ENCODE data around the gene KLHL10.

Gene KLHL10

DNA sequence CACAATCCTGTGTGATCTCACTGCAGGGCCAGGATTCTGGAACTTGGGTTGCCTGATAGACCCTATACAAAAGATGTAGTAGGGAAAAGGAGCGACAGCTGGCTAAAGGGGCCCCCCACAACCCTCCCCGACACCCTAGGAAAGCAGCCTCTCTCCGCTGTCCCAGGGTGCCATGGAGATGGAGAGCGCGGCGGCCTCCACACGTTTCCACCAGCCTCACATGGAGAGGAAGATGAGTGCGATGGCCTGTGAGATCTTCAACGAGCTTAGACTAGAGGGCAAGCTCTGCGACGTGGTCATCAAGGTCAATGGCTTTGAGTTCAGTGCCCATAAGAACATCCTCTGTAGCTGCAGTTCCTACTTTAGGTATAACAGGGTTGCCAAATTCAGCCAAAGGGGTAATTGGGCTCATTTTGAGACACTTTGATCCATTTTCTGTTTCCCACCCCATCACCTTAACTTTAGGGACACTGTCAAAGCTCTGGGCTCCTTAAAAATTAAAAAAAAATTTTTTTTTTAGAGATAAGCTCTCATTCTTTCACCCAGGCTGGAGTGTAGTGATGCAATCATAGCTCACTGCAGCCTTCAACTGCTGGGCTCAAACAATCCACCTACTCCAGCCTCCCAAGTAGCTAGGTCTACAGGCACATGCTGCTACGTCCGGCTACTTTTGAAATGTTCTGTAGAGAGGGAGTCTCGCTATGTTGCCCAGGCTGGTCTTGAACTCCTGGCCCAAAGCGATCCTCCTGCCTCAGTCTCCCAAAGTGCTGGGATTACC lies at the start of gene KLHL10:
TSS of gene KLHL10 (plus strand) at position 65 of the 778 bp plus-strand sequence. CDS start at position 173, 108 bp downstream.
- H3K4me3 ChIP-seq (ENCODE audit: low read length): no peak within 1 kb of the TSS
- no peak for TF ChIP-seq ZNF274 (IDR thresholded peaks at IDR 0.05; ENCODE audit: low read depth, low read length)

DNA sequence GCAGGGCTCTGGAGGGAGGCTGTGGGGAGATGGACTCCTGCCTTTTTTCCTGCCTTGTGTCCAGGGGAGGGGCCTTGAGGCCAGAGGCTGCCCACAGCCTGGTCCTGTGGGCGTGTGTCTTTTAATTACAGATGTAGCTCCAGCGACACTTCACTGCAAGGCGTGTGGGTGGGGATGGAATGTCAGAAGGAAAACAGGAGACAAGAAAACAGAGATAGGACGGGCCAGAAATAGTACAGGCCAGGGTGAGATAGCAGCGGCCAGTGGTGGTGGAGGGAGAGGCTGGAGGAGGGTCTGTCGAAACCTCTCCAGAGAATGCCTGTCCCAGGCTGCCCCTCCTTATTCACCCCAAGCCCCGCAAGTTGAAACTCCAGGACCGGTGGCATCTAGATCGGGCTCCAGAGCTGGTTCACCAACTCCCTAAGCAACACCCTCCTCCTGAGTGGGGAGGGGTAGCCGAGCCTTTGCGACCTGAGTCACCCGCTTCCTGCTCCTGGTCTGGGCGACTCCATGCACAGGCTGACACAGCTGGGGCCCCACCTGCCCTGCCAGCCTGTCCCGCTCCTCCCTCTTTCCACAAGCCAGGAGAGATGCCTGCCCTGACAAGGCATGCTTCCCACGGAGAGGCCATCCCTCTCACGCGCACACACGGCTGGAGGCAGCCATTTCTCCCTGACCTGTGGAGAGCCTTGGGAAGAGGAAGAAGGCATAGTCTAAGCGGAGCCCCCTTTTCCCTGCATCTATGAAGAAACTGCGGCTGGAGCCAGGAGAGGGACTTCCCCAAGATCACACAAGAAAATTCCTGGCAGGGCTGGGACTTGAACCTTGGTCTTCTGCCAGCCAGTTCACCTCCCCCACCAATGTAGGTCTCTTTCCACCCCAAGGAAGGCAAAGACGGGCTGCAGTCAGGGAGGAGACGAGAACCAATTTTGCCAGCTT lies 44.5 kb upstream of the KLHL10 start:
- no peak for TF ChIP-seq ZNF274 (IDR thresholded peaks at IDR 0.05; ENCODE audit: low read depth, low read length)

DNA sequence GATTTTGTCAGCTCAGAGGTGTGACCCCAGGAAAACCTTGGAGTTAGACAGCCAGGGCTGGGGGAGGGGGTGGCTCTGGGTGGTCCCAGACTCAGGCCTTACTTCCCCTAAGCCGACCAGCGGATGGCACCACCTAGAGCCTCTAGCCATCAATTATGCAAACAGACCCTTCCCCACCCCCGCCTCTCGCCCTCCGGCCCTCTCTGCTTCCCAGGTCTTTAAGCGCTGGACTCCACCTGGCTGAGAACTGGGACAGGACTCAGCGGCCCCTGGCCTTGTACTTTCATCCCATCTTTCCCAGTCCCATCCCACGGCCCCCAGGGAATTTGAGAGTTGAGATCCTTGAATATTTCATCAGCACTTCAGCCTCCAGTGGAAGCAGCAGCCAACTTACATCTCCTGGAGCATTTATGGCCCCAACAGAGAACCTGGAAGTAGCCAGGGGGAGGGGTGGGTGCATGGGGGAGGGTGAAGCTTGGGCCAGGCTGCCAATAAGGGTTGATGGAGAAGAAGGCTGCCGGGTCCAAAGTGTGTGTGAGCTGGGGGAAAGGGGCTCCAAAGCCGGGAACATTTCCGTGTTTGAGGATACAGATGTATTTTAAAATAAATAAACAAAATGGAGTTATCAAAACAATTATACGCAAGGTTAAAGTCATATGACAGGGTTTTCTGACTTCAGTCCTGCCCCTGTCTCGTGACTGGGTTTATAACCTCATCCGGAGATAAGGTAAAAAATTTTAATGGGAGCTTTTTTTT lies 43.7 kb upstream of the KLHL10 start:
- no peak overlapping the region for H3K4me3 ChIP-seq (ENCODE audit: low read length)
- TF ChIP-seq ZNF274 (IDR thresholded peaks at IDR 0.05; ENCODE audit: low read depth, low read length): no peak

More for the DNA sequence above, 44.5 kb upstream of the KLHL10 start:
- no peak overlapping the region for H3K4me3 ChIP-seq (ENCODE audit: low read length)

DNA sequence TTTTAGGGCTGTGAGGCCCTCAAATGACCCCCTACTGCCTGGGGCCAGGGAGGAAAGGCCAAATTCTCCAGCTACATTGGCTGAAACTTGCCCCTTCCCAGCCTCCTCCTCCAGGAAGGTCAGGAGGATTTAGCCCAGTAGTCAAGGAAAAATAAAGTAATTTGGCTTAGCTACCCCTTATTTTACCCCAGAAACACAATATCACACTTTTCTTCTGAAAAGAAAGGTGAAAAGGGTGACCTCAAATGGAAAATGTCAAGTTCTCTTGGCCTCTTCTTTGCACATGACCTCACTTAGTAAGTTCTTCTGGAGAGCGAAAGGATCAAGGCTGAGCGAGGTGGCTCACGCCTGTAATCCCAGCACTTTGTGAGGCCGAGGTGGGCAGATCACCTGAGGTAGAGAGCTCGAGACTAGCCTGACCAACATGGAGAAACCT lies 43.1 kb upstream of the KLHL10 start:
- no peak for TF ChIP-seq ZNF274 (IDR thresholded peaks at IDR 0.05; ENCODE audit: low read depth, low read length)
- no peak overlapping the region for H3K4me3 ChIP-seq (ENCODE audit: low read length)

DNA sequence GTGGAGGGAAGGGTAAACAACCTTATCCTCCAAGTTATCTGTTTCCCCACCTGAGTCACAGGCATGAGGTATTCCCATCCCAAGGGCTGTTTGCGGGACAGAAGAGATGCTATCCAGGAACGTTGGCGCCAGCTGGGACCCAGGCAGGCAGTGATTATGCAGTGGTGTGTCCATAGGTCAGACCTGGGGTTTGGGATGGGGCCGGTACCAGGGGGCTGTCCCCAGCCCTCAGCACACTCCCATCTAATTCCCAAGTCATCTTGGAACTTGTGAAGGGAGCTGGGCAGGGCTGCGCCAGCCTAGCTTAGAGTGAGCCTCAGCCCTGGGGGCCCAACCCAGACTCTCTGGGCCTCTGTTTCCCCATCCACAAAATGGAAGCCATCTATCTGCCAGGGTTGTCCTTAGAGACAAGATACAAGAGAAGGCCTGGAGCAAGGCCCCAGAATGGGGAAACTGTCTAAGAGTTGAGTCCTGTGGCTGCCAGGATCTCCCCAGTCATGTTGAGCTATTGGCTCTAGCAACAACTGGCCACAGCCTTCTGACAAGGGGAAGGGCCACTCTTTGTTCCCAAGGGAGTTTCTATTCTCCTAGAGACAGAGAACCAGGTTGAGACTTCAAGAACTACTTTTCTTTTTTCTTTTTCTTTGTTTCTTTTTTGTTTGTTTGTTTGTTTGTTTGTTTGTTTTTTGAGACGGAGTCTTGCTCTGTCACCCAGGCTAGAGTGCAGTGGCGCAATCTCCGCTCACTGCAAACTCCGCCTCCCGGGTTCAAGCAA lies 41.3 kb upstream of the KLHL10 start:
- no peak overlapping the region for H3K4me3 ChIP-seq (ENCODE audit: low read length)
- TF ChIP-seq ZNF274 (IDR thresholded peaks at IDR 0.05; ENCODE audit: low read depth, low read length): no peak

DNA sequence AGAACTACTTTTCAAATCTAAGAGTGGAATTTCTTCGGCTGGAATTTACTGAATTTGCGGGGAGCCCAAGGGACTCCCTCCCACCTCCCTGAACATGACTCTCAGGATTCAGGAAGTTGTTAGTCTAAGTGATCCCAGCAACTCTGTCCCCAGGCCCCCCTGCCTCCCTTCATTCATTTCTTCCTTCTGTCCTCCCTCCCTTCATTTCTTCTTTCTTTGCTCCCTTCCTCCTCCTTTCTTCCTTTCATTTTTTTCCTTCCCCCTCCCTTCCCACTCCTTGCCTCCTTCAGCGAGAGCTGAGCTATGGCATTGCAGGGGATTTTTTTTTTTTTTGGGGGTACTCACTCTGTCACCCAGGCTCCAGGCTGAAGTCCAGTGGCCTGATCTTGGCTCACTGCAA lies 40.2 kb upstream of the KLHL10 start:
- no peak overlapping the region for H3K4me3 ChIP-seq (ENCODE audit: low read length)
- TF ChIP-seq ZNF274 (IDR thresholded peaks at IDR 0.05; ENCODE audit: low read depth, low read length): no peak

DNA sequence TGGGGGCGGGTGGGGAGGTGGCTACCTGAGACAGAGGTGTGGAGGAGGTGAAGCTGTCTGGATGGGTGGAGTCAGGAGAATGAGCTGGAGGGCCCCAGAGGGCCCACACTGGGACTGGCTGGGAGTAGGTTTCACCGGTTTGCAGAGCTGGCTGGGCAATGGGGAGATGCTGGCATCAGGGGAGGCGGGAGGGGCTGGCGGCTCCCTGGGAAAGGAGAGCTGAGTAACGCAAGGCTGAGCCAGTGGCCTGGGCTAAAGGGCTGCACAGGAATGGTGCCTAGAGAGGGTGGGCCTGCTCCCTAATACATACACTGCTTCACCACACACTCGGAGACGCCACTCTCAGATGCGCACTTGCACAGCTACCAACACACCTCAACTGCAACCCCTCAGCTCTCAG lies 38.3 kb upstream of the KLHL10 start:
- no peak for TF ChIP-seq ZNF274 (IDR thresholded peaks at IDR 0.05; ENCODE audit: low read depth, low read length)

DNA sequence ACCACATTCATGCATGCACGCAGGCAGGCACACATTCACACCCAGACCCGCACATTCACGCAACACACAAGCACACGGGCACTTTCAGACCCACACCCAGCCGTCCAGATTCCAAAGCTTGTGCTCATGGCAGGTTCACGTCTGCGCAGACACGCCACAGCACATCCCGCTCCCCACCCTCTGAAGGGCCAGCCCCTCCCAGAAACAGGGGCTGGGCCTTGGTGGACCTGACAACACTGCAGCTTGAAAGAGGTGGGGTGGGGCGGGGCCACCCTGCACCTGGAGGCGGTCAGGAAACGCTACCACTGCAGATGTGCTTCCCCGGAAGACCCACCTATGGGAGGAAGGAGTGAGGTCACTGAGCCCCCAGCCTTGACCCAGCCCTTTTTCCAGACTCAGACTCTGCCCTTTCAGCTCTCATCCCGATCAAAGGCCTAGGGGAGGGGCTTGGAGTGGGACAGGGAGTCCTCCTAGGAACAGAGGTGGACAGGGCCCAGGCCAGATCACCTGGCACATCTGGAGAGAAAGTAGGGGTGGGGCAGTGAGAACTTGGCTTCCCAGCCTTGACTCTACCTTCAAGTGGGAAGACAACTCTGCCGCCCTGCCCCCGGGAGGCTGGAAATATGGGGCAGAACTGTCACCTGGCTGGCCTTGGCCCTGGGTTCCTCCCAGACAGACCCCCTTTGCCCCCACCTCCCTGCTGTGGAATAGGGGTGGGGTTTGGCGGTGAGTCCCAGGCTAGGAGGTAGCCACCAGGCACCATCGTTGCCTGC lies 36.8 kb upstream of the KLHL10 start:
- no peak for TF ChIP-seq ZNF274 (IDR thresholded peaks at IDR 0.05; ENCODE audit: low read depth, low read length)
- H3K4me3 ChIP-seq (ENCODE audit: low read length): no peak overlapping the region

More for the DNA sequence above, 38.3 kb upstream of the KLHL10 start:
- H3K4me3 ChIP-seq (ENCODE audit: low read length): no peak overlapping the region

DNA sequence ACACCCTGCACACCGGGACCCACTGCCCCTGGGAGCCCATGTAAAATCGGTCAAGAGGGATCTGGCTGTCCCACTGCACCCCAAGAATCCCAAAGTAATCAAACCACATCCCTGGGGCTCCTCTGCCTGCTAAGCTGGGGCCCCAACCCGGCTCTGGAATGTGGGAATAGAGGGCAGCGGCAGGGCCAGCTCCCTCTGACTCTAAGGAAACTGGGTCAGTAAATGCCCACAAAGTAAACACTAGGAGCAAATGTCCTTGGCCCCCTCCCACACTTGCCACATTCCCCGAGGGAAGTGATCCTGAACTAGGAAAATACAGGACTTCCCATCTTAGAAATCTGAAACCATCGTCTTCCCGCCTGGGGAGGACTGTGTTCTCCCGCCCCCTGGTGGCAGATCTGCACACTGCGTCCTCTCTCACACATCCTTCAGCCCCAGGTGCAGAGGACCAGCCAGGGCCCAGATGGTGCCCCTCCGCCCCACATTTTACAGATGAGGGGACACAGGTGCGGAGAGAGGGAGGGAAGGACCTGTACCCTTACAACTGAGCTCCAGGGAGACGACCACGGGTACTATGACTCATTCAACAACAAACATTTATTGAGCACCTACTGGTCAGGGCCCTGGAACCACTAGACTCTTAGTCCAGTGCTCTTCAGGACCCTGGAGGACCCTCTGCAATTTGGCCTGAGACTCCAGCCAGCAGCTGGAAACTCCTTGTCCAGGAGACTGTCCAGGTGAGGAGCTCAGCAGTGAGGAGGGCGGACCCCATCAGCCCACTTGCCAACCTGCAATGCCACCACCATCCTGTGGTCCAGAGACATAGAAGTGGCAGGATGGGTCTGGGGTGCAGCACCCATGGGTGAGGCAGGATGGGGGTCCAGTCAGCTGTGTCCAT lies 36.0 kb upstream of the KLHL10 start:
- no peak for TF ChIP-seq ZNF274 (IDR thresholded peaks at IDR 0.05; ENCODE audit: low read depth, low read length)

DNA sequence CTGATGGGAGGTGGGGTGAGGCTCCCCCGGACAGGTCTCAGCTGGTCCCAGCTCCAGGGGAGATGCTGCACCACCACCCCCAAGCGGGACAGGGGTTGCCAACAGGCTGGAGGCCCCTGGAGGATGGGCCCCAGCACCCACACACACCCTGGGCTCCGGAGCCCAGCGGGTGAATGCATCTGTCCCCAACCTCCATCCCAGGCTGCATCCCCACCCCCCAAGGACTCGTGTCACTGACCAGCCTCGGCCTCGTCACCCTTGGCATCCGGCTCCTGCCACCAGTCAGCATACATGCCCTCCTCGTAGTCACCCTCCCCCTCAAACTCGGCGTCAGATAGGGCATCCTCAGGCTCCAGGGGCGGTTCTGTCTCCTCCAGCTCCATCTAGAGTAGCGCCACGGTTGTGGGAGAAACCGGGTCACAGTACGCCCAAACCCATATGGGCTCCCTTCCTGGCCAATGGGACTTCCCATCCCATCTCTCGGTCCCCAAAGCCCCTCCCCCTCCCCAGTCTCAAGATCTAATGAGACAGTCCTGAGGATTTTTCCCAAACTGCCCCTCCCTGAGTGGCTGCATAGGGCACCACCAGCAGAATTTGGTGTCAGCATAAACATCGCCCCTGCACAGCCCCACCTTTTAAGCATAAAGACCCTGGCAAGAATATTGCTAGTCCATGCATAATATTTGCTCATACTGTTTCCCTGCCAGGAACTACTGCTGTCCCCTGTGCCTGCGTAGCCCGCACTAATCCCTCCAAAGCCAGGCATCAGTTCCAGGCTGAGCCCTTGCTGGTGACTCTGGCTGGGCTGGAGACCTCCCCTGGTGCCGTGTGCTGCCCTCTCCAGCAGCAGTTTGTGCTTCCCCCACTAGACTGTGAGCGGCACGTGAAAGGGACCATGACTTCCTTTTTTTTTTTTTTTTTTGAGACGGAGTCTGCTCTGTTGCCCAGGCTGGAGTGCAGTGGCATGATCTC lies 34.3 kb upstream of the KLHL10 start:
- no peak for TF ChIP-seq ZNF274 (IDR thresholded peaks at IDR 0.05; ENCODE audit: low read depth, low read length)
- no peak overlapping the region for H3K4me3 ChIP-seq (ENCODE audit: low read length)

More for the DNA sequence above, 36.0 kb upstream of the KLHL10 start:
- no peak overlapping the region for H3K4me3 ChIP-seq (ENCODE audit: low read length)
